T47D (cell line): ENCODE measurements around the gene CRY2.

Source experiments
- DNase-seq, 2 experiments: peaks; one replicate each; pipeline versions ENCODE4 v3.0.0 to v3.0.0-alpha.2; 2011 to 2012; ENCODE audit warnings: low read depth in 1 of 2, low spot score in 1 of 2
- JUND ChIP-seq: IDR thresholded peaks from 2 replicates; pipeline ENCODE4 v1.6.1; 2012; ENCODE audit warnings: low read depth
- in situ Hi-C: cut with HindIII; loops from 2 replicates; pipeline ENCODE4 v1.10.0; 2016; ENCODE audit warnings: low sequenced_read_pairs, low pct_unique_long_range_greater_than_20kb

Gene CRY2

DNA sequence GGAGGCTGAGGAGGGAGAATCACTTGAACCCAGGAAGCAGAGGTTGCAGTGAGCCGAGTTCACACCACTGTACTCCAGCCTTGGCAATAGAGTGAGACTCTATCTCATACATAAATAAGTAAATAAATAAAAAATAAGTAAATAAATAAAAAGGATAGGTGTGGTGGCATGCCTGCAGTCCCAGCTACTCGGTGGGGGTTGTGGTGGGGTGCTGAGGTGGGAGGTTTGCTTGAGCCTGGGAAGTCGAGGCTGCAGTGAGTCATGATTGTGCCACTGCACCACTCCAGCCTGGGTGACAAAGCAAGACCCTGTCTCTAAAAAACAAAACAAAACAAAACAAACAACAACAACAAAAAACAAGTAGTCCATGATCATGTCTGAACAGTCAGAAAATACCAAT is 78.3 kb downstream of the CRY2 start:
- in situ Hi-C loops = no loop called here
- no peak for DNase-seq
- no peak for TF ChIP-seq JUND

DNA sequence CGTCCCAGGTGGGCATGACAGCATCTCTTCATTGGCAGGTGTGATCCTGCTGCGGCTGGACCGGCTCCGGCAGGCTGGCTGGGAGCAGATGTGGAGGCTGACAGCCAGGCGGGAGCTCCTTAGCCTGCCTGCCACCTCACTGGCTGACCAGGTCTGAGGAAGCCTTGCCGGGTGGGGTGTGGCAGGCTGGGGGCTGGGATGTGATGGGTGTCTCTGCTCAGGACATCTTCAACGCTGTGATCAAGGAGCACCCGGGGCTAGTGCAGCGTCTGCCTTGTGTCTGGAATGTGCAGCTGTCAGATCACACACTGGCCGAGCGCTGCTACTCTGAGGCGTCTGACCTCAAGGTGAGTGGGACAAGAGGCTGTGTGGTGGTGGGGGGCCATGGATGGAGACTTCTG is 78.7 kb downstream of the CRY2 start:
- no peak for TF ChIP-seq JUND
- in situ Hi-C loops = no loop called here
- no peak for DNase-seq

DNA sequence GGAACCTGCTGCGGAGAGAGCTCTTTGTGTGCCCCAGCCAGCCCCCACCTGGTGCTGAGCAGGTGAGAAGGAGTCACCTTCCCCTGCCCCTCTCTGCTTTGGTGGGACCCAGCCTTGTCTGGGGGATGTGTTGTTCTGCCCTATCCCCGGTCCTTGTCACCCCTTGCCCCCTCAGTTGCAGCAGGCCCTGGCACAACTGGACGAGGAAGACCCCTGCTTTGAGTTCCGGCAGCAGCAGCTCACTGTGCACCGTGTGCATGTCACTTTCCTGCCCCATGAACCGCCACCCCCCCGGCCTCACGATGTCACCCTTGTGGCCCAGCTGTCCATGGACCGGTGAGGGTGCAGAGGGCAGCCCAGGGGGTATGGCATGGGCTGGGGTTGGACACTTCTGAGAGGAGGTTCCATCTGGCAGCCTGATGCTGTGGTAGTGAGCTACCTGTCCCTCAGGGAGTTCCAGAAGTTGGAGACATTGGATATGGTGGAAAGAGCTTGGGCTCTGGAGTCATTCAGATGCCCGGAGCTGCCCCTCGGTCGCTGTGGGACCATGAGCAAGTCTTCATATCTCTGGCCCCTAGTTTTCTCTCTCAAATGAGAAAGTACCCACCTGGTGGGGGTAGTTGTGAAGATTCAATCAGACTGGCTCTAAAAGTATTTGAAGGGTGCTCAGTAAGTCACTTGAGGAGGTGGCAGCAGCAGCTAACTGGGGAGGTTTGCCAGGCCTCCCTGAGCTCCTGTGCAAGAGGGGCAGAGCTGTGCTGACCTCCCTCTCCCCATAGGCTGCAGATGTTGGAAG is 79.5 kb downstream of the CRY2 start:
- no peak for TF ChIP-seq JUND
- DNase-seq = no peak
- in situ Hi-C loops = no loop called here

DNA sequence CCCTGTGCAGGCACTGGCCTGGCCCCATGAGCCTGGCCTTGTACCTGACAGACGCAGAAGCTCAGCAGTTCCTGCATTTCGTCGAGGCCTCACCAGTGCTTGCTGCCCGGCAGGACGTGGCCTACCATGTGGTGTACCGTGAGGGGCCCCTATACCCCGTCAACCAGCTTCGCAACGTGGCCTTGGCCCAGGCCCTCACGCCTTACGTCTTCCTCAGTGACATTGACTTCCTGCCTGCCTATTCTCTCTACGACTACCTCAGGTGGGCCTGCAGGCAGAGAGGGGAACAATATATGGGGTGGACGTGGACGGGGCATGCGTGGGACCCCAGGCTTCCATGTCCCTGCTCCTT is 80.0 kb downstream of the CRY2 start:
- in situ Hi-C loops = no loop called here
- TF ChIP-seq JUND = no peak
- no peak for DNase-seq

DNA sequence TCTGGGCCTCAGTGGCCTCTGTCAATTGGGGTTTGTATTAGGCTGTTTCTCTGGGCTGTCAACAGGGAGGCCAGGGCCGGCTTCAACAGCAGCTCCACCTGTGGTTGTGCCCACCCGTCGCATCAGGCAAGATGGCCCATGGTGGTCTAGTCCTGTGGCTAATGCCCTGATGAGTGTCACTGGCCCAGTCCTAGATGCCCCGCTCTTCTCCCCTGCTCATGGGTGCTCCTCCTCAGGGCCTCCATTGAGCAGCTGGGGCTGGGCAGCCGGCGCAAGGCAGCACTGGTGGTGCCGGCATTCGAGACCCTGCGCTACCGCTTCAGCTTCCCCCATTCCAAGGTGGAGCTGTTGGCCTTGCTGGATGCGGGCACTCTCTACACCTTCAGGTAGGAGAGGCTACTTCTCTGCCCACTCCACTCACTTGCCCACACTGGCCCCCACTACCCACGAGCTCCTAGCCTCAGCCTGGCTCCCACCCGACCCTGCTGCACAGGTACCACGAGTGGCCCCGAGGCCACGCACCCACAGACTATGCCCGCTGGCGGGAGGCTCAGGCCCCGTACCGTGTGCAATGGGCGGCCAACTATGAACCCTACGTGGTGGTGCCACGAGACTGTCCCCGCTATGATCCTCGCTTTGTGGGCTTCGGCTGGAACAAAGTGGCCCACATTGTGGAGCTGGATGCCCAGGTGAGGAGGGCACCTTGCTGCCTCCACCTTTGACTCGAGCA is 80.6 kb downstream of the CRY2 start:
- in situ Hi-C loops = no loop called here
- no peak for TF ChIP-seq JUND
- DNase-seq = no peak

DNA sequence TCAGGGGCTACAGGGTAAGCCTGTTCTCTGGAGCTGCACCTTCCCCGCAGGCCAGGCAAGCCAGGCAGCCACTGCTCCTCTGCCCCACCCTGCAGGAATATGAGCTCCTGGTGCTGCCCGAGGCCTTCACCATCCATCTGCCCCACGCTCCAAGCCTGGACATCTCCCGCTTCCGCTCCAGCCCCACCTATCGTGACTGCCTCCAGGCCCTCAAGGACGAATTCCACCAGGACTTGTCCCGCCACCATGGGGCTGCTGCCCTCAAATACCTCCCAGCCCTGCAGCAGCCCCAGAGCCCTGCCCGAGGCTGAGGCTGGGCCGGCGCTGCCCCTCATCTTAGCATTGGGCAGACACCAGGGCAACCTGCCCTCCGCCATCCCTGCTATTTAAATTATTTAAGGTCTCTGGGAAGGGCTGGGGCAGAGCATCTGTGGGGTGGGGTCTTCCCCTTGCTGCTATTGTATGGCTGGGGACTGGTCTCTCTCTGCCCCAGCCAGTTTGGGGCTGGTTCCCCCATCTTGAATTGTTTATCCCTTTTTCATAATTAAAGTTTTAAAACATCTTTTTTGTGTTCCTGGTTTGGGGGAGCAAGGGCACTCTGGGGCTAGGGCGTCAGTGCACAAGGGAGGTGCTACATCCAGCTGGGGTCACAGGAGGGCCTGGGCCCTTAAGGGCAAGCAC is 81.4 kb downstream of the CRY2 start:
- no peak for TF ChIP-seq JUND
- DNase-seq = no peak
- in situ Hi-C loops = no loop called here

DNA sequence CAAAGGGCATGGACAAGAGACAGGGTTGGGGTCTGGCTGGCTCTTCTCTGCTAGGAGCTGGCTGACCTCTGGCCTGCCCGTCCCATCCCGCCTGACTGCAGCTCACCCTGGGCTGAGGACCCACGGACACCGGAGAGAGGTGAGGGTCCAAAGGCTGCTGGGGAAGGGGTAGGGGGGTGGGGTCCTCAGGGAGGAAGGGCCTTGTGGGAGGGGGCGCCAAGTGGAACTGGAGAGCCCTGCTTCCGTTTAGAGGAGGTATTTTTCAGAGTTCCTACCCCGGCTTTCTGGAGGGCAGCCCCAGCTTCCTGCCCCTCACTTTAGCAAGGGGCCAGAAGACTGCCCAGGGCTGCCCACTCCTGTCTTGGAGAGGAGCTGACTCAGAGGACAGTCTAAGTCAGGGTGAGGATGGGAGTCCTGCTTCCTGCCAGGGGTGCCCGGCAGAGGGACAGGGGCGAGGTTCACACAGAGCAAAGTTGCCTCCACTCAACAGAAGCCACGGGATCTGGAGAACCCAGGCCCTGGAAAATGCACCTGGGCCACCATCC is 82.3 kb downstream of the CRY2 start:
- in situ Hi-C loops = no loop called here
- no peak for DNase-seq
- no peak for TF ChIP-seq JUND

DNA sequence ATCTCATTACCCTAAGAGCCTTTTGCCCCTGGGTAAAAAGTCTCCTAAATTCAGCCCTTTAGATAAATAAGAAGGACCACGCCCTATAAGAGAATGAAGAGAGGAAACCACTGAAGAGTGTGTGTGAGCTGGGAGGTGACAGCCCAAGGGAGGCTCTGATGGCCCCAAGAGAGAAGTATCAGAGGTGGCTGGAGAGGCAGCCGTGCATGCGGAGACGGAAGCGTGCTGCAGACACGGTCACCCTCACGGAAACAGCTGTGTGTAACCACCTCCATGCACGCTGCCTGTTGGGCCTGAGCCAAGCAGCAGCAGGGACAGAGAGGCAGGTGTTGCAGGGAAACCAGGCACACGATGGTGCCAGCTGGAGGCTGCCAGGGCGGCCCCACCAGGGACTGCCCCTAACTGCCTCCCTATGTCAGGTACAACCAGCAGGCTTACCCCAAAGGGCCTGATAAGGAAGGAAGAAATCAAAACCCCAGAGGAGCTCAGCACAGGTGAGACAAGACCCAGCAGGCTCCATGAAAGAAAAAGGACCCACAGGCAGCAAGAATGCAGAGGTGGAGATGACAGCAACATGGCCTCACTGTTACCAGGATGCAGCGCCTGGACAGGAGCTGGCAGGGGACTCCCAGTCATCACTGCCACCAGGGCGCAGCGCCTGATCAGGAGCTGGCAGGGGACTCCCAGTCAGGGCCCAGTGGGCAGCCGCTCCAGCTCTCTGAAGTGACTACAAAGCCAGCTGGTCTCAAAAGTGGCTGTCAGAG is 82.9 kb downstream of the CRY2 start:
- DNase-seq = no peak
- TF ChIP-seq JUND = no peak
- in situ Hi-C loops = no loop called here

DNA sequence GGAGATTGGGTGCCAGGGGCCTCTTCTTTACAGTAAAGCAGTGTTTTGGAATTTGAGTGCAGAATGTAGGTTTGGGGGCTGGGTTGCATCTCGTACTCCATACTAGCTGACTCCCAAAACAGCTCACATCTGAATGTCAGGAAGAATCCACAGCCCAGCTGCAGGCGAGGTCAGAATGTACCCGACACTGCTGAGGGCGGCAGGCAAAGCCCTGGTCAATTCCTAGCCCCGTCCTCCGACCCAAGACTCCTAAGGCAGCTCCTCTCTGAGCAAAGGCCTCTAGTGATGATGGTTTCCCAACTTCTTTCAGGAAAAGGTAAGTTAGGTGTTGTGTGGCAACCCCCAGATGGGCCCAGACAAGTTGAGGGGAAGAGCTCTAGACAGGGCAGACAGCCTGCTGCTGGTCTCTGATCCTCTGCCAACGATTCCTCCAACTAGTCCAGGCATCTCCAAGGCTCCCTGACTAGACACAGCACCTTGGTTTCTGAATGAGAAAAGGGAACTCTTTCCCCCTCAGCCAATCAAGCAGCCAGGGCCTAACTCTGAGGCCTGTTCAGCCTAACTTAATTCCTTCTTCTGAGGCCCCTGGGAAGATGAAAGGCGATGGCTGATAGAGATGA is 83.8 kb downstream of the CRY2 start:
- in situ Hi-C loops = no loop called here
- no peak for TF ChIP-seq JUND
- no peak for DNase-seq

DNA sequence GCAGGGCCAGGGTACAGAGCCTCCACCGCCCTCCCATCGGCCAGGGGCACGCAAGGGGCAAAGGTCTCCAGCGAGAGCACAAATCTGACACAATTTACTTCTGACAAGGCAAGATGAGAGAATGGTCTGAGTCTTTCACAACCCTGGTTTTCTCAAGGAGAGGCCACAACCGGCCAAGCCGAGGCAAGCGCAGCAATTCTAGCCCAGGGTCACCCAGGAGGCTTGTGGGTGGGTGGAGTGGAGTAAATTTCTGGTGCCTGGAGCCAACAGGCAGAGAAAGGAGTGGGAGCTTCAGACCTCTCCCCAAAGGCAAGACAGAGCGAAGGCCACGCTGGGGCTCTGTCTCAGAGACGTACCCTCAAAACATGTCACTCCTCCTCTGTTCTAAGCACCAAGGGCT is 84.5 kb downstream of the CRY2 start:
- in situ Hi-C loops = no loop called here
- no peak for DNase-seq
- no peak for TF ChIP-seq JUND

DNA sequence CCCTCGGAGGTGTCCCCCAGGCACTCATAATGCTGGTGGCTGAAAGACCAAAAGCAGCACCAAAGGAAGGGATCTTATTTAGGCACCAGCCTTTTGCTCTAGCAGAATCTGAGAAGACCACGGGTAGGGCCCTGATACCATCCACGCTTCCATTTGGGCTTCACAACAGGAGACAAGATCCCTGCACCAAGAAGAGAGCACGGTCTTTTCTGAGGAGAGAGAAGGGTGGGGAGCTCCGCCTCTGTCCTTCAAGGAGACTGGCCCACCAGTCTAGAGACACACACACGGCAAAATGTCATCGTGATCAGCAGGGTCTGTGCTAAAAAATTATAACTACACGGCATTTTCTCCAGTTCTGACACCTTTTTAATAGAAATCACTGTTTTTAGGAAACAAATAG is 84.9 kb downstream of the CRY2 start:
- no peak for TF ChIP-seq JUND
- no peak for DNase-seq
- in situ Hi-C loops = no loop called here
